Keratinocyte (primary cell): ENCODE data around the gene TTC28.
"Not testable (repeated sequence)": the region's sequence is repeated elsewhere in the genome, so short reads cannot be mapped to it uniquely, and the experiment has no call there.

Experiments
- EZH2 ChIP-seq: IDR thresholded peaks from one replicate; pipeline ENCODE4 v1.6.1; 2012; ENCODE audit warnings: inconsistent platforms, mild to moderate bottlenecking, low read length, moderate library complexity
- TF ChIP-seq, protein P1 (sequence below), 3 experiments: IDR thresholded peaks in 1 of 3; conservative IDR thresholded peaks in 1 of 3; optimal IDR thresholded peaks in 1 of 3; 2 replicates in 2 of 3; 3 replicates in 1 of 3; pipeline versions ENCODE3 to v1.5.1; 2011; ENCODE audit warnings: low read length in 3 of 3, mild to moderate bottlenecking in 3 of 3, moderate library complexity in 2 of 3, control low read depth in 1 of 3, inconsistent platforms in 1 of 3; ENCODE audit not compliant: insufficient read depth in 2 of 3; ENCODE audit errors: extremely low read depth in 1 of 3

DNA sequence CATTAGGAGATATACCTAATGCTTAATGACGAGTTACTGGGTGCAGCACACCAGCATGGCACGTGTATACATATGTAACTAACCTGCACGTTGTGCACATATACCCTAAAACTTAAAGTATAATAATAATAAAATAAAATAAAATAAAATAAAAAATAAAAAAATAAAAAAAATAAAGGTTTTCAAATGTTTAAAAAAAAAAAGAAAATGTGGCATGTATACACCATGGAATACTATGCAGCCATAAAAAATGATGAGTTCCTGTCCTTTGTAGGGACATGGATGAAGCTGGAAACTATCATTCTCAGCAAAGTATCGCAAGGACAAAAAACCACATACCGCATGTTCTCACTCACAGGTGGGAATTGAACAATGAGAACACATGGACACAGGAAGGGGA, 590.1 kb downstream of the TTC28 start:
- TF ChIP-seq, protein P1, sequence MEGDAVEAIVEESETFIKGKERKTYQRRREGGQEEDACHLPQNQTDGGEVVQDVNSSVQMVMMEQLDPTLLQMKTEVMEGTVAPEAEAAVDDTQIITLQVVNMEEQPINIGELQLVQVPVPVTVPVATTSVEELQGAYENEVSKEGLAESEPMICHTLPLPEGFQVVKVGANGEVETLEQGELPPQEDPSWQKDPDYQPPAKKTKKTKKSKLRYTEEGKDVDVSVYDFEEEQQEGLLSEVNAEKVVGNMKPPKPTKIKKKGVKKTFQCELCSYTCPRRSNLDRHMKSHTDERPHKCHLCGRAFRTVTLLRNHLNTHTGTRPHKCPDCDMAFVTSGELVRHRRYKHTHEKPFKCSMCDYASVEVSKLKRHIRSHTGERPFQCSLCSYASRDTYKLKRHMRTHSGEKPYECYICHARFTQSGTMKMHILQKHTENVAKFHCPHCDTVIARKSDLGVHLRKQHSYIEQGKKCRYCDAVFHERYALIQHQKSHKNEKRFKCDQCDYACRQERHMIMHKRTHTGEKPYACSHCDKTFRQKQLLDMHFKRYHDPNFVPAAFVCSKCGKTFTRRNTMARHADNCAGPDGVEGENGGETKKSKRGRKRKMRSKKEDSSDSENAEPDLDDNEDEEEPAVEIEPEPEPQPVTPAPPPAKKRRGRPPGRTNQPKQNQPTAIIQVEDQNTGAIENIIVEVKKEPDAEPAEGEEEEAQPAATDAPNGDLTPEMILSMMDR (optimal IDR thresholded peaks at IDR 0.05 in 1 of 3, IDR thresholded peaks at IDR 0.05 in 1 of 3, conservative IDR thresholded peaks at IDR 0.05 in 1 of 3; ENCODE audit: extremely low read depth in 1 of 3, insufficient read depth in 2 of 3, low read length in 3 of 3): not testable (repeated sequence)
- not testable (repeated sequence) for TF ChIP-seq EZH2
